Activated T-helper 1 cell treated with anti-CD3 and anti-CD28 coated beads, Interleukin-2, amount 50 U/mL, for 16 hours (primary cell): Measurements from ENCODE around the gene MRPS23.

ENCODE experiments used
- DNase-seq, 2 donors: peaks; one replicate each; pipeline ENCODE4 v3.0.0-alpha.2; 2020; ENCODE audit warnings: low read depth in 1 of 2, low spot score in 1 of 2

MRPS23 gene

GRCh38 chr17:57879437-57880085 is 29.7 kb upstream of the MRPS23 start:
- DNase-seq = no peak

DNA sequence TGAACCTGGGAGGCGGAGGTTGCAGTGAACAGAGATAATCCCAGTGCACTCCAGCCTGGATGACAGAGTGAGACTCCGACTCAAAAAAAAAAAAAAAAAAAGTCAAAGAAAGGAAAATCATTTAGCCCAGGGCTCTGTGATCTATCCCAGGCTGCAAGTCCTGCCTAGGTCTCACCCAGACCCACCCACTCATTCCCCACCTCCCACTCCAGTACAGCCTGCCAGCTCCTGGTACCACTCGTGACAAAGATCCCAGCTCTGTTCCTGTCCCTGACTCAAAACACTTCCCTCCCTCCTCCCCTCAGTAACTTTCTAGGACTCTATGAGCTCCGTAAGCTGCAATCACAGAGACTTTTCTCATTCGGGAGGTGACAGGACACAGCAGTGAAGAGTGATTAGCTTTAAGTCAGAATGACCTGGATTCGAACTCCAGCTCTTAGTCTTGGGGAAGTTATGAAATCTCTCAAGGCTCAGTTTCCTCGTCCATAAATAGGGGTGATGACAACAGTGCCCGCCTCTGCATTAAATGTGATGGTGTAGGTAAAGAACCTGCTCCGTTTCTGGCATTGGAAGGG is 28.0 kb upstream of the MRPS23 start:
- no peak for DNase-seq

- no peak for DNase-seq
These were observed 27.0 kb upstream of the MRPS23 start for GRCh38 chr17:57876866-57877237.

- DNase-seq = no peak
These were observed 26.4 kb upstream of the MRPS23 start for GRCh38 chr17:57876023-57876865.

- no peak for DNase-seq
These were observed 25.6 kb upstream of the MRPS23 start for GRCh38 chr17:57875290-57876022.

GRCh38 chr17:57874434-57875289 is 24.8 kb upstream of the MRPS23 start:
- DNase-seq = no peak

DNA sequence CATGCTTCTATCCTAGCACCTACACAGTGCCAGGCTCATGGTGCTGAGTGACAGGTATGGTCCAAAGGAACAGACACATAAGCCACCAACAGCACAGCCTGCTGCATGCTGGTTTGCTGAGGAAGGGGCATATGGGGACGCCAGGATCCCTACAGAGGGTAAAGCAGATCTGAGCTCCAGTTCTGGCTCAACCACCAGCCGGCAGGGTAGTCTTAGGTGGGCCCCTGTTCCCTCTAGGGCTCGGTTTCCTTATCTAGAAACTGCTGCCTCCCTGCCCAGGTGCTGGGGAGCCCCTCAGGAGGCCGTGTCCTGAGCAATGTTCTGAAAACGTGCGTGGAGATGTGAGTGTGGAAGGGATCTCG is 24.2 kb upstream of the MRPS23 start:
- DNase-seq = no peak

DNA sequence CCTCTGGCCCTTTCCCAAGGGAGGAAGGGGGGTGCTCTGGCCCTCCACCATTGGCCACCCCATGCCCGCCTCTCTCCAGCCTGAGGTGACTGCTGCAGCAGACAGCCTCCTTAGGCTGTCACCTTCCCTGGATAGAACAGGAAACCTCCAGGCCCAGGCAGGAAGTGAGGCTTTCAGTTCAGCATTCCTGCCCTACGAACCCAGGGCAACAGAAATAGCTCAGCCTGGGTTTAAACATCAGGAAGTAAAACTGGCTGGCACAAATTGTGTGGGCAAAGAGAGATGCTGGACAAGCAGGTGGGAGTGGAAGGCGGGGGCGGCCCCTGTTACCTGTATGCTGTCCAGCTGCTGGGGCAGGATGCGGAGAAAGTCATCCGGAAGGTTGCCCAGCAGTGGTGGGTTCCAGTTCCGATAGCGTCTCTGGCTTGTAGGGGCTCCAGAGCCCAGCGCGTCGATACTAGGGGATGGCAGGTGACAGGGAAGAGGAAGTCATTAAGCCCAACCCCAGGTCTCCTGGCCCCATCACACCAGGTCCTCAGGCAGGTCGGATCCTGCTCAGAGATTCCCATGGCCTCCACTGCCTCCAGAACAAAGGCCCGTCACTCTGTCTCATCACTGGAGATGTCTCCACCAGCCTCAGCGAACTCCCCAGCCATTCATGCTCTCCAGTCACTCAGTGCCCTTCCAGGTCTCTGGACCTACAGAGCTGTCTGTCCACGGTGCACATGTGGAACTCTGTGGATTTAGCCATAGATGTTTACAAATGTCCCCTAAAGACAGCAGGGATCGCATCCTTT is 23.6 kb upstream of the MRPS23 start:
- DNase-seq = no peak

- no peak for DNase-seq
These were observed 22.7 kb upstream of the MRPS23 start for GRCh38 chr17:57872536-57872935.

GRCh38 chr17:57871863-57872262 is 22.0 kb upstream of the MRPS23 start:
- no peak for DNase-seq

DNA sequence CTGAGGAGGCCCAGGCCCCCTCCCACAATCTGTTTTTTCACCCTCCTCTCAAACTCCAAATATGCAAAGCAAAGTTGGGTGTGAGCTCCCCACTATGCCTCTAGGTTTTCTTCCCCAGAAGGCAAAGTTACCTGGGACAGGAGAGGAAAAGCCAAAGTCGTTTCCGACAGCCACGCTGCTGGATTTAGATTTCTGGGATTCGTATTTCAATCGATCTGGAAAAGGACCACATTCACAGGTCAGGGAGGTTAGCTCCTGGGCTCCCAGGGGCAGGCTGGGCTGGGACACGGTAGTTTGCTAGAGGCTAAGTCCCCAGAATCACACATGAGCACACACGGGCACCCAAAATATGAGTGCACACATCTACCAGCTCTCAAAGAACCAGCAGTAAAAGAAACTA is 21.3 kb upstream of the MRPS23 start:
- no peak for DNase-seq

DNA sequence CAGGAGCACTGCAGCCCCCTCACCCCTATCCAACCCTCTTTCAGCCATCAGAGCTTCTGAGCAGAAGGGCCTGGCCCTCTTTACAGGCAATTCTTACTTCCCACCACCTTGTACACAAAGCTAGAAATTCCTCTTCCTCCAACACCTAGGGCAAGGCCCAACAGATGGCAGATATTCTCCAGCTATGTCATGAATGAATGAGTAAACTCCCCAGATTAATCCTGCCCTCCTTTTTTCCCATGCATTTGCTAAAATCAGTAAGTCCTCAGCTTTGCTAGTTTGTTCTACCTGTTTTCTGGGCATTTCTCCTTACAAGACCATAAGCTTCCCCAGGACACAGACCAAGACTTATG is 20.4 kb upstream of the MRPS23 start:
- no peak for DNase-seq

DNA sequence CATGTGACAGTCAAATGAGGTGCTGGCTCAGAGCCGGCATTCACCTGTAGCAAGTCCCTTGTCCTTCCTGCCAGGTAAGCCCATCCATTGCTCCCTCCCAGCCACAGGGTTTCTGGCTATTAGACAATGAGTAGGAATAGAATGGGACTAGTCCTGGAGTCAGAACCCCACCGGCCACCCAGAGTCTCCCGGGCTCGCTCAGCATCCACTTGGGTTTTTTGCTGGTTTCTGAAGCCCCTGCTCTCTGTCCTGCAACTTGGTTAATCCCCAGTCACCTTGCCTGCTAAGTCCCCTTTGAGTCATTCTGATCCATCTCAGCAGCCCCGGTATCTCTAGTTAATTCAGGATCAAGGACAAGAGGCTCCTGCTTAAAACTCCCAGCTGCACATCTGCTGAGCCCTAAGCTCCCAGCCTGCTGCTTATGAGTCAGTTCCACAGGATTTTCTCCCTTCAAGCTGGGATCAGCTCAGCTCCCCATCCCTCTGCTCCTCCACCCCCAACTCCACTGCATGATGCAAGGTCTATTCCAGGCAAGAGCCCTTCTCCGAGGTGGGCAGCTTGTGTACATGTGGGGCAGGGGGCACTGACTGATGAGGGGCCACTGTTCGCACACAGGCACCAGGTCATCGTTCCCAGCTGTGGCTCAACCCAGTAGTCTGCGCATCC is 19.9 kb upstream of the MRPS23 start:
- DNase-seq = no peak

DNA sequence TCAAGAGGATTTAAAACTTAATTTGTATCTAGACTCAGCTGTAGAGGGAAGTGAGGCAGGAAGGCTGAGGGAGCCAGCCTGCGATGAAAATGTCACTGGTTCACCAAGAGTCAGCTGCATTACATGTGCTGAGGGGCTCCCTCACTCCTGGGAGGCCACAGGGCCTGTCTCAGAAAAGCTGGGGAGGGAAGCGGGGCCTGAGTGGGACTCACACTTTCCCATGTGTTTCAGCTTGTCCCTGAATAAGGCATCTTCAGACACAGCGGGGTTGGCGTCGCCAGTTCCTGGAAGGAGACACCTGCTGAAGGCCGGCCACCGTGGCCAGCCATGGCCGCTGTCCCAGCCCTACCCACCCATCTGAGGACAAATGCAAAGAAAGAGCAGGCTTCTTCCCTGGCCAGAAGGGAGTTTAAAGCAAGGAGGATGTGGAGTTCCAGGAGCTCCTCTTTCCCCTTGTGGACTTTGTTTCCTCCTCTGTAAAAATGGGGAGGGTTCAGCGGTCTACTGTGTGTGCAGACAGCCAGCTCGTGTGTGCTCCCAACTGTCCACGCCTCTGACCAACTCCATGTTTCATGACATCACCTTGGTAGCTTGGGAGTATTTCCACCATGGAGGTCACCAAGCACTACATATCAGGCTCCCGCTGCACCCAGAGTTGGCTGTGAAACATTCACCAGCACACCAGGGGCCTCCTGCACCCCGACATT is 19.2 kb upstream of the MRPS23 start:
- DNase-seq = no peak

GRCh38 chr17:57868007-57868909 is 18.4 kb upstream of the MRPS23 start:
- no peak for DNase-seq

DNA sequence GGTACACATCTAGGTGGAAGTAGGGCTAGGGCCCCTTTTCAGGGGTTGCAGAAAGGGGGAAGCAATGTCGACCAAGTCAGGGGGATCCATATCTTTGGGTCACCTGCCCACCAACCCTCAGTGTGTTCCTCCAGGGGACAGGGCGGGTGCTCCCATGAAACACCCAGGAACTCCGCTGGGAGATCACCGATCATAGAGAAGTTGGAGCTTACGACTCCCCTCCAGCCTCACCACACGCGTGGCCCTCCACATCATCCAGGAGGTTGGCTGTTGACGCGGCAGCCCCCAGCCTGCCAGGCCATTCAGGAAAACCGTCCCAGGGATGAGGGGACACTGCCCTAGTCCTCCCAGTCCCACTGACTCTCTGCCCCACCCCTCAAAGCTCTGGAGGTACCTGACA is 17.3 kb upstream of the MRPS23 start:
- DNase-seq = no peak

DNA sequence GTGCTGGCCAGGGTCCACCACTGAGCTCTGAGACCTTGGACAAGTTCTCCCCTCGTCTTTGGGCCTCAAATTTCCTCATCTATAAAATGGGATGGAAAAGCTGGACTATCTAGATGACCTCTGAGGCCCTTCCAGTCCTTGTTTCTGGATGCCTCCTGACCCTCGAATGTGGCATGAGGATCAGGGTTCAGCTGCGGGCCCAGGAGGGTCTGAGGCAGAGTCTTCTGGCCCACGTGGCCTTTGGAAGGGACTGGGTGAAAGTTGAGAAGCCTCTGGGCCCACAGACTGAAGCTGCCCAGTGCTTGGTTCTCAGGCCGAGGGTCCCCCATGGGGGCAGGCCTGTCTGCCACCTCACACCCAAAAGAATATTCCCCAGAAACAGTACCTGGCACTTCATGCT is 16.9 kb upstream of the MRPS23 start:
- DNase-seq = no peak

- DNase-seq = no peak
These were observed 16.5 kb upstream of the MRPS23 start for GRCh38 chr17:57866319-57866718.
